HG03469 (cell line): ENCODE data around the gene PRXL2A.
"Not testable (repeated sequence)": the region's sequence is repeated elsewhere in the genome, so short reads cannot be mapped to it uniquely, and the experiment has no call there.

ENCODE experiments used
- ATAC-seq: cut with Tn5 transposase; IDR thresholded peaks from one replicate; pipeline ENCODE4 v1.9.1; 2021; ENCODE audit warnings: mild to moderate bottlenecking, moderate library complexity, moderate number of reproducible peaks; ENCODE audit not compliant: unreplicated experiment

PRXL2A gene

GRCh38 chr10:80473692-80474596, 65.6 kb downstream of the PRXL2A start:
- no peak for ATAC-seq

- no peak for ATAC-seq
These were observed 66.2 kb downstream of the PRXL2A start for GRCh38 chr10:80474597-80474910.

DNA sequence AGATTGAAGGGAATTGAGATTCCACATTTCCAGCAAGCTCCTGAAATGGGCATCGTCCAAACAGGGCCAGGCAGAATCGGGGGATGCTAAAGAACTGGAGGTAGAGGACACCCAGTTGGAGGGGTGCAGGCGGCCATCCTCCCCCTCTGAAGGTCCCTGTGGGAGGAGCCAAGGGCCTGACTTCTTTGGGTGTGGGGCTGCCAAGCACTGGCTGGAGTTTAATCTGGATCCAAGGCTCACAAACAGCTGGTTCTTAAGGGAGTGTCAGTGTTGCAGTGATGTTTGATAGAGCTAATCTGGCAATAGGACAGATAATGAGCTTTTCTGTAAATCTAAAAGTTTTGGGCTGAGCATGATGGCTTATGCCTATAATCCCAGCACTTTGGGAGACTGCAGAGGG, 66.6 kb downstream of the PRXL2A start:
- no peak for ATAC-seq

DNA sequence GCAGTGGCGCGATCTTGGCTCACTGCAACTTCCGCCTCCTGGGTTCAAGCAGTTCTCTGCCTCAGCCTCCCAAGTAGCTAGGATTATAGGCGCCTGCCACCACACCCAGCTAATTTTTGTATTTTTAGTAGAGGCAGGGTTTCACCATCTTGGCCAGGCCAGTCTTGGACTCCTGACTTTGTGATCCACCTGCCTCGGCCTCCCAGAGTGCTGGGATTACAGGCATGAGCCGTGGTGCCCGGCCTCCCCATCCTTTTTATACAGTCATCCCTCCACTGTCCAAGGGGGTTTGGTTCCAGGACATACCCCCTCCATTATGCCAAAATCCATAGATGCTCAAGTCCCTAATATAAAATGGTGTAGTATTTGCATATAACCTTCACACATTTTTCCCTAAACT, 67.3 kb downstream of the PRXL2A start:
- not testable (repeated sequence) for ATAC-seq

GRCh38 chr10:80476685-80477084, 68.3 kb downstream of the PRXL2A start:
- ATAC-seq = no peak

GRCh38 chr10:80477813-80478212, 69.5 kb downstream of the PRXL2A start:
- ATAC-seq = no peak

- ATAC-seq = not testable (repeated sequence)
These were observed 72.0 kb downstream of the PRXL2A start for GRCh38 chr10:80480373-80480772.

DNA sequence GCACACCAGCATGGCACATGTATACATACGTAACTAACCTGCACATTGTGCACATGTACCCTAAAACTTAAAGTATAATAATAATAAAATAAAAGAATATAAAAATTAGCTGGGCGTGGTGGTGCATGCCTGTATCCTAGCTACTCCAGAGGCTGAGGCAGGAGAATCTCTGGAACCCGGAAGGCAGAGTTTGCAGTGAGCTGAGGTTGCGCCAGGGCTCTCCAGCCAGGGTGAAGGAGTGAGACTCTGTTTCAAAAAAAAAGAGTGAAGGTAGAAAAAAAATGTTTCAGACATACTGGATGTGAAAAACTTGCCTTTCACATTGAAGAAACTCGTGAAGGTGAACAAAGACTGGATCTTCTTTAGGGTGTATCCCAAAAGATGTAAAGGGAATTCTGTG, 72.5 kb downstream of the PRXL2A start:
- no peak for ATAC-seq

DNA sequence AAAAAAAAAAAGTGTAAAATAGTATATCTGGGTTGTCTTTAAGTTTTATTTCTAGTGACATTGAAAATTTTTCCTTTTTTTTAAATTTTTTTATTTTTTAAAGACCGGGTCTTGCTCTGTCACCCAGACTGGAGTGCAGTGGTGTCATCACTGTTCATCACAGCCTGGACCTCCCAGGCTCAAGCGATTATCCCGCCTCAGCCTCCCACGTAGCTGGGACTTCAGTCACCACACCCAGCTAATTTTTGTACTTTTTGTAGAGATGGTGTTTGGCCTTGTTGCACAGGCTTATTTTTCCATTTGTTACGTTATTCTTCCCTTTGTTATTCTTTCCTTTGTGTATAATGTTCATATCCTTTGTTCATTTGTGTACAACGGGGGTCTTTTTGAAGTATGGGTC, 75.9 kb downstream of the PRXL2A start:
- no peak for ATAC-seq

GRCh38 chr10:80484676-80485075, 76.3 kb downstream of the PRXL2A start:
- no peak for ATAC-seq

DNA sequence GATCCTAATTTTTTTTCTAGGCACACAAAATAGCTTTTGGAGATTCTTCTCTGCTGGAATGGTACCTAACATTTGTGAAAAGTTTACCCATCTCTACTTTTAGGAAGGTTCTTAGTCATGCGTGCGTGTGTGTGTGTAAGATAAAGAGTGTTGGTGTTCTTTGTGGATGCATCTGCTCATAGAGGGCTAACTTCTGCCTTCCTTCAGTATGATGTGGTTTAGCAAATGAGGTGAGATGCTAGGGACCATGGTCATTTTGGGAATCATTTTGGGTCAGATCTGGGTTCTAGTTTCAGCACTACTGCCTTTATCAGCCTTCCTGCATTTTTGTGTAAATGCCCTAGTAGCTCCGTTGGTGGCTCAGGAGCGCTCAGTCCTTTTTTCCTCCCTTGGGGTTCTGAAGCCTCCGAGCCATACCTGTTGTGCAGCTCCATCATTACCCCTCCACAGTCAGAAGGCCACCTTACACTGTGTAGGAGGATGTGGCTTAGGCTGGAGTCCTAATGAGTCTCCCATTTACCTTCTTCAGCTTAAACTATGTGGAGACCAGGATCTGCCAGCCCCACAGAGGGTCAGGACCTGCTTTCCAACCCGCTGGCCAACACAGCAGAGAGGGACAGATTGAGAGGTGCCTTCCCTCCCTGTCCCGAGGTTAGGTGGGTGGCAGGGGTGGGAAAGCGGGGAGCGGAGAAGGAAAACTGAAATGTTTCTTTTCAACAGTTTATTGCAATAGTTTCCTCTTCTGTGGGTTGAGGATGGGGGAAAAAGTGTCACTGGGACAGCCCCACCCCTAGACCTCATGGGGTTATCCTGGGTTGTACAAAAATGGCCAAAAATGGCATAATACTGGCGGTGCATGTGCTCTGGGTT, 77.0 kb downstream of the PRXL2A start:
- no peak for ATAC-seq

DNA sequence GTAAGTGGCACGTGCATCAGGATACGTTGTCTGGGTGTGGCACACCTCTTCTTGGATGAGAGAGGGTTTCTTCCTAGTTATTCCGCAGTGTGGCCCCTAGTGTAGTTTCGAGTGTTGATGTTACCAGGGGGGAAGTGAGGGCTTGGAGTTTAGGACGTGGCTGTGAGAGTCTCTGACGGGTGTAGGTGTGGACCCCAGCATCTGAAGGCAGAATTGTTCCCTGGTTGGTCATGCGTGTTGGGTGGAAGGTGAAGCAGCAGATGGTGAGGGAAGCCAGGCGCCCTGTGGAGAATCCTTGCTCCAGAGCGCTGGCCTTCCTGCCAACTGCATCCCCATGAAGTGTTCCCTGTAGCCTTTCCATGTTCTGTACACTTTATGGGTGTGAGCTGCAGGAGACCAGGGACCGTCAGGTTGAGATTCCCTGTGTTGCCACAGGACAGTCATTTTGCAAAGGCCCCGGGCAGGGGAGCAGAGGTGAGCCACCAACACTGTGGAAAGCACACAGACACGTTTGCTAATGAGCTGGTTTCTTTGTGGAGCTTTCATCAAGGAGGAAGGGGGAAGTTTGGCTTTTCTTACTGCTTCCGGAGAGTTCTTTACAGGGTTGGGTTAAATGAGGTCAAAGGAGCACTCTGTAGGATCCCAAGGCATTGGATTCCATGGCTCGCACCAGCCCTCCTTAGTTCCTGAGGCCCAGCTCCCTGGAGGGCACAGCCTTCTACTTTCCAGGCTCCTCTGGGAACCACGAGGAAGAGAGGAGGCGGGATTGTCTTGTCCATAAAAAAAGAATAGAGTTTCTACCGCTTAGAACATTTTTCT, 77.8 kb downstream of the PRXL2A start:
- no peak for ATAC-seq
